ENCODE measurements around the gene SYPL2.

DNA sequence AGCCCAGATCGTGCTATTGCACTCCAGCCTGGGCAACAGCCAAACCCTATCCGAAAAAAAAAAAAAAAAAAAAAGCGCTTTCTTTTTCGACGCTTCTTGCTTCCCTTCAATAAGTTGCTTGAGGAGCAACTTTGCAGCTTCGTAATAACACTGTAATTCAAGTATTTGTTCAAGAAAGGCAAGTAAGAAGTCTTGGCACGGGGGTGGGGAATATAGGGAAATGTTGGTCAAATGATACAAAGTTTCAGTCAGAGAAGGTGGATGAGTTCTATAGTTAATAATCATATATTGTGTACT lies 39.2 kb upstream of the SYPL2 start:
- TF ChIP-seq POLR2AphosphoS5 (IDR thresholded peaks at IDR 0.05; ENCODE audit: insufficient read depth in 1 of 2, low read depth in 1 of 2) (no peak), CTCF (IDR thresholded peaks at IDR 0.05) (no peak)
